KMS-11 (cell line): ENCODE results near the gene BET1L.
A peak's percentile ranks its signal among the peaks of the same experiment; 100 is the strongest.

Source experiments
- H2AFZ ChIP-seq: fragments of 200-600 bp; sonication (generic); 2 replicates; pipeline ENCODE4 v1.6.1; 2016; ENCODE audit warnings: antibody characterized with exemption, mixed run types, low read depth
- H3K27ac ChIP-seq: fragments of 200-600 bp; sonication (generic); 2 replicates; pipeline ENCODE4 v1.6.1; 2016; ENCODE audit warnings: mild to moderate bottlenecking, mixed run types
- H3K27me3 ChIP-seq: fragments of 200-600 bp; sonication (generic); 2 replicates; pipeline ENCODE4 v1.6.1; 2017; ENCODE audit warnings: mild to moderate bottlenecking, low read depth, mixed run types, moderate library complexity; ENCODE audit not compliant: insufficient read depth
- H3K36me3 ChIP-seq: fragments of 200-600 bp; sonication (generic); 2 replicates; pipeline ENCODE4 v1.6.1; 2017; ENCODE audit warnings: mild to moderate bottlenecking, mixed run types; ENCODE audit not compliant: insufficient read depth
- H3K4me1 ChIP-seq: fragments of 200-600 bp; sonication (generic); 2 replicates; pipeline ENCODE4 v1.6.1; 2016; ENCODE audit warnings: mild to moderate bottlenecking, low read depth, mixed run types; ENCODE audit not compliant: poor library complexity, severe bottlenecking
- H3K4me2 ChIP-seq: fragments of 200-600 bp; sonication (generic); 2 replicates; pipeline ENCODE4 v1.7.0; 2016; ENCODE audit warnings: mild to moderate bottlenecking, mixed run types
- H3K4me3 ChIP-seq: fragments of 200-600 bp; sonication (generic); IDR thresholded peaks from 2 replicates; pipeline ENCODE4 v1.6.1; 2017; ENCODE audit warnings: low read depth, low read length, mixed read lengths; ENCODE audit not compliant: insufficient read depth
- H3K79me2 ChIP-seq: fragments of 200-600 bp; sonication (generic); 2 replicates; pipeline ENCODE4 v1.6.1; 2016; ENCODE audit warnings: low read depth, mixed run types; ENCODE audit not compliant: insufficient read depth
- H3K9ac ChIP-seq: fragments of 200-600 bp; sonication (generic); 2 replicates; pipeline ENCODE4 v1.6.1; 2016; ENCODE audit warnings: mild to moderate bottlenecking, mixed run types
- H4K20me1 ChIP-seq: fragments of 200-600 bp; sonication (generic); 2 replicates; pipeline ENCODE4 v1.6.1; 2016; ENCODE audit warnings: mild to moderate bottlenecking, mixed run types; ENCODE audit not compliant: insufficient read depth
- TF ChIP-seq, protein P1 (sequence below): fragments of 200-600 bp; sonication (generic); conservative IDR thresholded peaks from 2 replicates; pipeline ENCODE4 v1.6.1; 2017; ENCODE audit warnings: low read depth, mild to moderate bottlenecking, antibody characterized with exemption, low read length, moderate library complexity, mixed read lengths

Gene BET1L

GRCh38 chr11:208917-209260 is 1.7 kb upstream of the BET1L start:
- TF ChIP-seq, protein P1, sequence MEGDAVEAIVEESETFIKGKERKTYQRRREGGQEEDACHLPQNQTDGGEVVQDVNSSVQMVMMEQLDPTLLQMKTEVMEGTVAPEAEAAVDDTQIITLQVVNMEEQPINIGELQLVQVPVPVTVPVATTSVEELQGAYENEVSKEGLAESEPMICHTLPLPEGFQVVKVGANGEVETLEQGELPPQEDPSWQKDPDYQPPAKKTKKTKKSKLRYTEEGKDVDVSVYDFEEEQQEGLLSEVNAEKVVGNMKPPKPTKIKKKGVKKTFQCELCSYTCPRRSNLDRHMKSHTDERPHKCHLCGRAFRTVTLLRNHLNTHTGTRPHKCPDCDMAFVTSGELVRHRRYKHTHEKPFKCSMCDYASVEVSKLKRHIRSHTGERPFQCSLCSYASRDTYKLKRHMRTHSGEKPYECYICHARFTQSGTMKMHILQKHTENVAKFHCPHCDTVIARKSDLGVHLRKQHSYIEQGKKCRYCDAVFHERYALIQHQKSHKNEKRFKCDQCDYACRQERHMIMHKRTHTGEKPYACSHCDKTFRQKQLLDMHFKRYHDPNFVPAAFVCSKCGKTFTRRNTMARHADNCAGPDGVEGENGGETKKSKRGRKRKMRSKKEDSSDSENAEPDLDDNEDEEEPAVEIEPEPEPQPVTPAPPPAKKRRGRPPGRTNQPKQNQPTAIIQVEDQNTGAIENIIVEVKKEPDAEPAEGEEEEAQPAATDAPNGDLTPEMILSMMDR, result no peak
- Histone ChIP-seq H3K4me1 (peaks cover 18% of the 10 kb centered on the region), H3K36me3 (no peaks in the 10 kb centered on the region; the same call in 1 of the 2 replicates), H3K79me2 (peaks cover 40% of the 10 kb centered on the region), H2AFZ (peak overlapping the region; percentile 48; the same call in 1 of the 2 replicates), H3K4me2 (peak overlapping the region; percentile 64; the same call in 1 of the 2 replicates), H3K4me3 (no peak overlapping the region), H3K27ac (0 out of 2 replicates have a peak overlapping the region, but pooled peaks have one; percentile 93), H4K20me1 (no peaks in the 10 kb centered on the region), H3K9ac (no peak overlapping the region; the same call in 1 of the 2 replicates), H3K27me3 (no peaks in the 10 kb centered on the region)

GRCh38 chr11:208181-208916 is 1.1 kb upstream of the BET1L start:
- Histone ChIP-seq H3K4me3 (no peak overlapping the region), H3K27me3 (no peaks in the 10 kb centered on the region), H4K20me1 (no peaks in the 10 kb centered on the region), H3K4me2 (peak overlapping the region; percentile 98), H3K9ac (peak overlapping the region; percentile 77), H2AFZ (peak overlapping the region; percentile 48), H3K36me3 (no peaks in the 10 kb centered on the region; the same call in 1 of the 2 replicates), H3K79me2 (peaks cover 40% of the 10 kb centered on the region), H3K4me1 (peaks cover 18% of the 10 kb centered on the region), H3K27ac (peak overlapping the region; percentile 93)
- TF ChIP-seq, protein P1, result no peak

DNA sequence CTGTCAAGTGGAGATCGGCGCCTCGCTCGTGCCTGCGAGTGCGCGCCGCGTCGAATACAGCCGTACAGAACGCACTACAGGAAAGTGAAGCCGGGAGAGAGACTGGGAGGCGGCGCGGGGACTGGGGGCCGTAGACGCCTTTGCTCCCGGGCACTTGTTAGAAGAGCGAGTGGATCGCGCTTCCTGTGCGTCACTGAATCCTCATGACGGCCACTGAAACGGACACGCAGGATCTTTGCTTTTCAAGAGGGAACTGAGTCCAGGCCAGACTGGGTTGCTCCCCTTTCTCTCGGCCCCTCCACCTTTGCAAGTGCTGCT is 623 bp upstream of the BET1L start:
- H3K36me3 ChIP-seq, result no peaks in the 10 kb centered on the region; the same call in 1 of the 2 replicates
- H3K4me1 ChIP-seq, result peaks cover 18% of the 10 kb centered on the region
- H3K79me2 ChIP-seq, result peaks cover 40% of the 10 kb centered on the region
- peak overlapping the region; percentile 77 for H3K9ac ChIP-seq
- TF ChIP-seq, protein P1, result no peak
- no peaks in the 10 kb centered on the region for H4K20me1 ChIP-seq
- peak overlapping the region; percentile 48 for H2AFZ ChIP-seq
- H3K27me3 ChIP-seq, result no peaks in the 10 kb centered on the region
- H3K4me3 ChIP-seq, result no peak overlapping the region
- H3K27ac ChIP-seq, result peak overlapping the region; percentile 93
- peak overlapping the region; percentile 98 for H3K4me2 ChIP-seq

GRCh38 chr11:206526-207207 is 532 bp downstream of the BET1L start:
- Histone ChIP-seq H3K4me1 (peaks cover 18% of the 10 kb centered on the region), H3K27me3 (no peaks in the 10 kb centered on the region), H3K27ac (peak overlapping the region; percentile 55), H3K36me3 (no peaks in the 10 kb centered on the region; the same call in 1 of the 2 replicates), H3K9ac (peak overlapping the region; percentile 77), H2AFZ (peak overlapping the region; percentile 48; the same call in 1 of the 2 replicates), H4K20me1 (no peaks in the 10 kb centered on the region), H3K79me2 (peaks cover 40% of the 10 kb centered on the region), H3K4me2 (peak overlapping the region; percentile 74), H3K4me3 (no peak overlapping the region)
- TF ChIP-seq, protein P1, result no peak
